Lower leg skin (tissue), 3 donors: ENCODE data around the gene TRIM63.

Source experiments
- POLR2A ChIP-seq, 2 donors: fragments of 450-650 bp; IDR thresholded peaks; one replicate each; pipeline ENCODE4 v1.6.1; 2016 to 2017; ENCODE audit warnings: antibody characterized with exemption in 2 of 2, mild to moderate bottlenecking in 1 of 2, moderate library complexity in 1 of 2
- TF ChIP-seq, protein P1 (sequence below), 3 donors: fragments of 450-650 bp; IDR thresholded peaks; one replicate each; pipeline ENCODE4 v1.5.1; 2016; ENCODE audit warnings: antibody characterized with exemption in 3 of 3, mild to moderate bottlenecking in 3 of 3, moderate library complexity in 2 of 3

- TF ChIP-seq, protein P1, sequence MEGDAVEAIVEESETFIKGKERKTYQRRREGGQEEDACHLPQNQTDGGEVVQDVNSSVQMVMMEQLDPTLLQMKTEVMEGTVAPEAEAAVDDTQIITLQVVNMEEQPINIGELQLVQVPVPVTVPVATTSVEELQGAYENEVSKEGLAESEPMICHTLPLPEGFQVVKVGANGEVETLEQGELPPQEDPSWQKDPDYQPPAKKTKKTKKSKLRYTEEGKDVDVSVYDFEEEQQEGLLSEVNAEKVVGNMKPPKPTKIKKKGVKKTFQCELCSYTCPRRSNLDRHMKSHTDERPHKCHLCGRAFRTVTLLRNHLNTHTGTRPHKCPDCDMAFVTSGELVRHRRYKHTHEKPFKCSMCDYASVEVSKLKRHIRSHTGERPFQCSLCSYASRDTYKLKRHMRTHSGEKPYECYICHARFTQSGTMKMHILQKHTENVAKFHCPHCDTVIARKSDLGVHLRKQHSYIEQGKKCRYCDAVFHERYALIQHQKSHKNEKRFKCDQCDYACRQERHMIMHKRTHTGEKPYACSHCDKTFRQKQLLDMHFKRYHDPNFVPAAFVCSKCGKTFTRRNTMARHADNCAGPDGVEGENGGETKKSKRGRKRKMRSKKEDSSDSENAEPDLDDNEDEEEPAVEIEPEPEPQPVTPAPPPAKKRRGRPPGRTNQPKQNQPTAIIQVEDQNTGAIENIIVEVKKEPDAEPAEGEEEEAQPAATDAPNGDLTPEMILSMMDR (IDR thresholded peaks at IDR 0.05): no peak
- TF ChIP-seq POLR2A (IDR thresholded peaks at IDR 0.05): no peak
These were observed 8.2 kb upstream of the TRIM63 start for GRCh38 chr1:26075421-26076144.
